ENCODE data around the gene RTP5.
"Not testable (repeated sequence)": the region's sequence is repeated elsewhere in the genome, so short reads cannot be mapped to it uniquely, and the experiment has no call there.

RTP5 gene

DNA sequence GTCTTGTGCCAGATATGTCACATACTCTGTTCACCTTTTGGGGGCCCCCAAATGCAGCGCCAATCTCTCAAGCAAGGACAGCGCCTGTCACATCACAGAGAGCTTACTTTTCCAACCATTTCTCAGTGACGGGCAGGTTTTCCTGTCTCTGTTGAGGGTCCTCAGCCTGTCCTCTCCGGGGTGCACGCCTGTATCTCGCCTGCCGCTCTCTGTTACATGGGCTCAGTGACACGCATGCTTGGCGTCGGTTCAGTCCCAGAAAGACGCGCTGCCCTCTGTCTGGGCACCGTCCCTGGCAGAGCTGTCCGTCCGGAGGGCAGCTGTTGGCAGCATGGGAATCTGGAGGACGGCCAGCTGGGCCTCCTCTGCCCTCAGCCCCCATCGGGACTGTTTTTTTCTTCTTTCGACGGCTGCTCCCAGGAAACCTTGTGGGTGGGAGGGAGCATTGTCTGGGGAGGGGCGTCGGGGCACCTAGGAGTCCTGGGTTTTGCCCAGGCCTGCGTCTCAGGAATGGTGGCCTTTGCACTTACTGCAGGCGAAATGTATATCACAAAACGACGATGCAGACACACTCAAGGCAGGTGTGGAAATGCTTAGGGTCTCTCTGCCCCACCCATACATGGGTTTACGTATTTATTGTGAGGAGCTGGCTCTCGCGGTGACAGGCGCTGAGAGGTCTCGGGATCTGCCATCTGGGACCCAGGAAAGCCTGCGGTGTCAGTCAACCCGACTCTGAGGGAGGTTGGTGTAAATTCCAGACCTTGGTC, 30.9 kb downstream of the RTP5 start:
- FAIRE-seq (no peak), DNase-seq (ENCODE audit: insufficient read length, low spot score) (no peak)

DNA sequence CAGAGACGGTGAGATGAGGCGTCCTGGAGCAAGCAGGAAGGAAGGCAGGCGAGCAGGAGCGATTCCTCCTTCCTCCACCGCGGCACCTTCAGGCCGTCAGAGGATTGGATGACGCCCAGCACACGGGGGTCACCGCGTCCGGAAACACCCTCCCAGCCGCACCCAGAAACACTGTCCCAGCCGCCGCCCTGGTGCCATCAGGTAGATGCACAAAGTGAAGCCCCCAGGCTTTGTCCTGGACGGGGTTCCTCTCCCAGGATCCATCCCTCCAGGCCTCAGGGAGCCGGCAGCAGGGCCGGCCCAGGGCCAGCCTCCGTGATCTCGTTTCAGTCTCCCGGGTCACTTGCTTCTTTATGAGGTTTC, 31.5 kb downstream of the RTP5 start:
- no peak for DNase-seq (ENCODE audit: insufficient read length, low spot score)
- no peak for FAIRE-seq

- FAIRE-seq: no peak
- DNase-seq (ENCODE audit: insufficient read length, low spot score): no peak
Observed at GRCh38 chr2:241901500-241902351, 32.2 kb downstream of the RTP5 start.

- no peak for DNase-seq (ENCODE audit: insufficient read length, low spot score)
- FAIRE-seq: no peak
Observed at GRCh38 chr2:241902357-241902991, 32.9 kb downstream of the RTP5 start.

DNA sequence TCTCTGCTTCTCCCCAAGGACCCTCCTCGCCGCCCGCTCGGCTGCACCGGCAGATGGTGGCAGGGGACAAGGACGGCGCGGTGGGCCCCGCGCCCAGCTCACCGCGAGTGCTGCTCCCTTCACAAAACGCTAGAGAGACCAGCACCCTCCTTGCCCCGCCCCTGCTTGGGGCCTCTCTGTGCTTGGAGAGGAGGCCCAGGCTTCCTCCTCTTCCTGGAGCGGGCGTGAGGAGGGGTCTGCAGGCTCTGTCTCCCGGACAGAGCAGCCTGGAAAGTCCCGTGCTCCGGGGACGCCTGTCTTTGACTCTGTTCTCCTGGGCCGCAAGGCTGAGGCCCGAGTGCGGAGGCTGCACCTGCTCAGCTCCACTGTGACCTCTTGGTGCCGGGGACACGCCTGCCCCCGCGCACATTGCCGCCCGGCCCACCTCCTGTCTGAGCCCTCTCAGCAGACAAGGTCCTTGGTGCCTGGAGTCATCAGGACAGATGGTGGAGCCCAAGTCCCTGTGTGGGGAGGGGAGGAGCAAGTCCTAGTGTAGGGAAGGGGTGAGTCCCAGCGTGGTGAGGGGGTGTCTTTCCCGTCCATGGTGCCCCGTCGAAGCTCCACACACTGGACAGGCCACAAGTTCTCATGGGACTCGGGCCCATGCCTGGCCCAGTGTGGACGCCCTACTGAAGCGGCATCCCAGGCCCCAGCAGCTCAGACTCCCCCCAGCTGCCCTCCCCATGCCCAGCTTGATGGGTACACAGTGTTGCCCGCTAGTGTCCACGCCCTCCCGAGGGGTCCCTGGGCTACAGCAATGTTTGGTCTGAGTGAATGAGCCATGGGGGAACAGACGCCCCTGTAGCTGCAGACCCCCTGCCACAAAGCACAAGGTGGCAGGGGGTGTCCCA, 33.8 kb downstream of the RTP5 start:
- DNase-seq (ENCODE audit: insufficient read length, low spot score) (no peak), FAIRE-seq (no peak)

DNA sequence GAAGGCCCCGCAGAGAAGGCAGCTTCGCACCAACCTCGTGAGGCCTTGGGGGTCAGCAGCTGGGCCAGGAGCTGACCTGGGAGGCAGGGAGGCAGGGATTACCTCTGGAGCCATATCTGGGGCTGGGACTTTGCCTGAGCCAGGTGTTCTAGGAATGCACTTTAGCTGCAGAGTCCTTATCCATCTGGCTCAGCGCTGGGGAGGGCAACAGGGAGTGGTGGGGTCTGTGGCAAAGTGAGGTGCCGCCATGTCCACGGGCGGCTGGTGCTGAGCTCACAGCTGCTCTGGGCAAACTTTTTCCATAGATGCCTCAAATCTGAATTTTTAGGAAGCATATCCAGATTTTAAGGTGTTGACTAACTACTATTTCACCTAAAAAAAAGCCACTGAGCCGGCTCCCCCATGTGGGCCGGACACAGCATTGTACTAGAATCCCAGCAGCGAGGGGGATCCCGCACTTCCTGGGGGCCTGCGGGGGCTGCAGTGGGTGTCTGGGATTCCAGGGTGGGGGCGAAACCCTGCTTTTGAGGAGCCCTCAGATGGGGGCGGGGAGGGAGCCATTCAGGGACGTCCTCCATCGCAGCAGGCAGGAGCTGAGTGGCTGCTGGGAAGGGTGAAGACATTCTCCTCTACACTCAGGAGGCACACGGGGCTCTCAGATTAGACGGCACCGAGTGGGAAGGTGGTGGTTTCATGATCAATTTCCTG, 34.6 kb downstream of the RTP5 start:
- no peak for FAIRE-seq
- DNase-seq (ENCODE audit: insufficient read length, low spot score): no peak

GRCh38 chr2:241904791-241905710, 35.5 kb downstream of the RTP5 start:
- no peak for FAIRE-seq
- no peak for DNase-seq (ENCODE audit: insufficient read length, low spot score)

- DNase-seq (ENCODE audit: insufficient read length, low spot score): no peak
- FAIRE-seq: no peak
Observed at GRCh38 chr2:241905716-241906377, 36.3 kb downstream of the RTP5 start.

DNA sequence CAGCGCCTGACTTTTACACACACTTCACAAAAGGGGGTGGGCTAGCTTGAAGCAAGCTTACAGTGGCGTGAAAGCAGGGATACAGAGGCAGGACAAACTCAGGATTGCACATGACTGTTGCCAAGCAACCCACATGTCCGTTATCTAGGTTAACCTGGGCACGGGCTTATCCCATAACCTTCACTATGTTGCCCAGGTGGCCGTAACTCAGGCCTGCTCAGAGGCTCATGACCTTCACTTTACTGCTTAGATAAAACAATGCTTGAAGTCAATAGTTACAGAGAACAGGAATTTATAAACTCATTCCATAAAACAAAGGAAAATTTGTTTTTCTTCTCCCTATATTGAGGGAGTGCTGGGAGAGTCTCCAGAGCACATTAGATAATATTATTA, 36.8 kb downstream of the RTP5 start:
- not testable (repeated sequence) for FAIRE-seq; DNase-seq (ENCODE audit: insufficient read length, low spot score)

DNA sequence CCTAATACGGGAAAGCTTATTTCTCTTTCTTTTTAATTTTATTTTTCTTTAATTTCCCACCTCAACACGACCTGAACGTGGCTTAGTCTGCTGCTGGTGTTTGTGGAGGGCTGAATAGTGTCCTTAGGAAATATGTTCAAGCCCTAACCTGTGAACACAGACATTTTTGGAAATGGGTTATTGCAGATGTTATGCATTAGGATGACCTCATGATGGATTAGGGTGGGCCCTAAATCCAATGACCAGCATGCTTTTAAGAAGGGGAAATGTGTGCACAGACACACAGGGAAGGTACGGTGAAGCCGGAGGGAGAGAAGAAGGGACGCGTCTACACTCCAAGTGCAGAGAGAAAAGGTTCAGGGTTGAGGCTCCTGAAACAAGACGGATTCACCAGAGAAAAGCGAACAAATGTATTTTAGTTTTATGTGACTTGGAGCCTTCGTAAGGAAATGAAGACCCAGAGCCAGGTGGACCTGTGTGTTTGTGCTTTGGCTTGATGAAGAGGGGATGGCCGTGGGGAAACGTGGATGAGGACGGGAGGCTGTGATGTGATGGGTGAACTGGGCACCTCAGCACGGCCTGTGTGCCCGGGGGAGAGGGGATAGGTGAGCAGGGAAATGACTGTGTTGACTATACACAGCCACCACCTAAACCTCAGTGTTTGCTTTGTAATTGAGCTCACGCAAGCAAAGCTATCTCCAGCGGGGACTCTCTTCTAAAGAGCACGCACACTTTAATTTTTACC, 37.5 kb downstream of the RTP5 start:
- DNase-seq (ENCODE audit: insufficient read length, low spot score) (no peak), FAIRE-seq (no peak)

GRCh38 chr2:241907831-241908230, 38.3 kb downstream of the RTP5 start:
- FAIRE-seq; DNase-seq (ENCODE audit: insufficient read length, low spot score): not testable (repeated sequence)

- FAIRE-seq: no peak
- no peak for DNase-seq (ENCODE audit: insufficient read length, low spot score)
Observed at GRCh38 chr2:241908686-241909420, 39.3 kb downstream of the RTP5 start.

GRCh38 chr2:241909769-241910168, 40.2 kb downstream of the RTP5 start:
- DNase-seq (ENCODE audit: insufficient read length, low spot score): no peak
- FAIRE-seq: no peak

DNA sequence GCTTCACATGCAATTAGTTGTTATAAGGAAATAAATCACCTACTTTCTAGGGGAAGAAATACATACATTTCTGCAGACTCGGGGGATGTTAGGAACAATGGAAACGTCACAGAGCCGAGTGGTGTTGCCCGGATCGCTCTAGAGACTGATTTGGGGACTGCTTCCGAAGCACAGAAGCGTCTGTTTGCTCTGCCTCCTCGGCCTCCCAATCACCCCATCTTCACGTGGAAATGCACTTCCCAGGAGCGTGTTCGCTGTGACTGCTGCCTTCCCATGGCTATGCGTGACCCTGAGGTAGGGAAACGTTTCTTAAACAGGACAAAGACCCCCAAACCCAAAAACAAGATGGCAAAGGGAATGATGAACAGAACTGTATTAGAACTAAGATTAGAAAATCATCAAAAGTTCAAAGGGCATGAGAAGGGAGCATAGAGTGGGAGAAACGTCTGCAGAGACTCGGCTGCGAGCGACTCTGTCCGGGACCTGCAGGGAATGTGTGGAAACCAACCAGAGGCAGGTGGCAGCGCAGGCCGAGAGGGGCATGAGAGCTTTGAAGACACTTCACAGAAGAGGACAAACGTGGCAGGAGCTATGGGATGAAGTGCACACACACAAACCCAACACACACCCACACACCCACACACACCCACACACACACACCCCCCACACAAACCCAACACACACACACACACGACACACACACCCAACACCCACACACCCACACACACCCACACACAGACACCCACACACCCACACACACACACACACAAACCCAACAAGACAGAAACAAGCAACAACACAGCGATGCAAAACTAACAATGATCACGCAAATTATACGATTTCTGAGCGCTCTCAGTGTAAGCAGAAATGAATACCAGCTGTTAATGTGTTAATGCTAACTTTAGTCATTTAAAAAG, 41.3 kb downstream of the RTP5 start:
- peak; percentile 40 for FAIRE-seq
- DNase-seq (ENCODE audit: insufficient read length, low spot score): no peak

- no peak for DNase-seq (ENCODE audit: insufficient read length, low spot score)
- no peak for FAIRE-seq
Observed at GRCh38 chr2:241911551-241911950, 42.0 kb downstream of the RTP5 start.

DNA sequence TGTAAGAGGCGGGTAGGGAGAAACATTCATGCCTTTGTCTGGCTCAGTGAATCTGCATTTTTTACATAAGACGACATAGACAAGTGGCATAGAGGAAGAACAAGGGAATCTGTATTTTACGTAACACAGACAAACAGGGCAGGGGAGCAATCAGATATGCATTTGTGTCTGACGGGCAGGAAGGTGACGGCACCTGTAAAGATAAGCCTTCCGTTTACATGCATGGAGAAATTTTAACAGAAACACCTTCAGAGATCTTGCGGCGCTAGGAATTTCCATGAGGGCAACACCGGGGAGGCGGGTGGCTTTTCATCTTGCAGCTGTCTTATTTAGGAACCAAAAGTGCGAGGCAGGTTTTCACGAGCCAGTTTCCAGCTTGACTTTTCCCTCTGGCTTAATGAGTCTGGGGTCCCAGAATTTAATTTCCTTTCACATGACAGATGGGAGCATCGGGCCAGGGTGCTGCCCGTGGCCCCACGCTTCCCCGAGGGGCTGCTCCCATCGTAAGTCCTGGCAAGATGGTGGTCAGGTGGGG, 42.6 kb downstream of the RTP5 start:
- DNase-seq (ENCODE audit: insufficient read length, low spot score) (no peak), FAIRE-seq (no peak)
